ENCODE results near the gene PROB1.

- TF ChIP-seq REST (IDR thresholded peaks at IDR 0.05; ENCODE audit: insufficient read depth in 1 of 2, low read depth in 2 of 2, low read length in 1 of 2) (no peak), CTCF (IDR thresholded peaks at IDR 0.05) (no peak), POLR2AphosphoS5 (IDR thresholded peaks at IDR 0.05; ENCODE audit: low read depth, low read length) (no peak), SIN3A (IDR thresholded peaks at IDR 0.05; ENCODE audit: borderline replicate concordance, insufficient read depth, low read depth, low read length) (no peak), TCF7L2 (IDR thresholded peaks at IDR 0.05; ENCODE audit: low read depth, low read length) (no peak)
These were observed 12.1 kb downstream of the PROB1 start for GRCh38 chr5:139382807-139383206.
